Tibial nerve (tissue), 4 donors: ENCODE results near the gene CEACAM1. TPM values are rescaled to one million over a fixed set of nuclear protein-coding genes. Genes with fewer than 3 reads are reported as not detected.

Experiments used
- DNase-seq, 2 donors: peaks; one replicate each; pipeline ENCODE4 v3.0.0-alpha.2; 2019; ENCODE audit warnings: low spot score in 2 of 2
- H3K27ac ChIP-seq, 4 donors: fragments of 200-600 bp; sonication (generic) in 3 of 4; one replicate each; pipeline ENCODE4 v1.5.1; 2017 to 2019; ENCODE audit warnings: mild to moderate bottlenecking in 1 of 4
- H3K27me3 ChIP-seq, 2 donors: fragments of 200-600 bp; sonication (generic) in 1 of 2; one replicate each; pipeline versions ENCODE4 v1.5.1 to v1.6.0; 2017 to 2019
- H3K36me3 ChIP-seq, 3 donors: fragments of 200-600 bp; sonication (generic); one replicate each; pipeline ENCODE4 v1.5.1; 2018 to 2019
- H3K4me1 ChIP-seq, 4 donors: fragments of 200-600 bp; sonication (generic) in 3 of 4; one replicate each; pipeline ENCODE4 v1.5.1; 2017 to 2019
- H3K4me3 ChIP-seq, 4 donors: fragments of 200-600 bp; sonication (generic) in 3 of 4; one replicate each; pipeline ENCODE4 v1.5.1; 2017 to 2019; ENCODE audit warnings: mild to moderate bottlenecking in 1 of 4, moderate library complexity in 1 of 4
- H3K9me3 ChIP-seq, 4 donors: fragments of 200-600 bp; sonication (generic) in 3 of 4; one replicate each; pipeline ENCODE4 v1.5.1; 2017 to 2019
- CTCF ChIP-seq, 5 experiments: fragments of 200-600 bp in 3 of 5; fragments of 450-650 bp in 2 of 5; sonication (generic) in 3 of 5; IDR thresholded peaks; one replicate each; pipeline ENCODE4 v1.5.1; 2016 to 2019; ENCODE audit warnings: antibody characterized with exemption in 5 of 5, mild to moderate bottlenecking in 3 of 5, moderate library complexity in 2 of 5
- EP300 ChIP-seq, 2 donors: sonication (generic); formaldehyde crosslinking; IDR thresholded peaks; one replicate each; pipeline ENCODE4 v1.6.1; 2017; ENCODE audit warnings: antibody characterized with exemption in 2 of 2, mild to moderate bottlenecking in 1 of 2
- POLR2A ChIP-seq, 2 donors: fragments of 450-650 bp; IDR thresholded peaks; one replicate each; pipeline ENCODE4 v1.6.1; 2017; ENCODE audit warnings: antibody characterized with exemption in 2 of 2, mild to moderate bottlenecking in 2 of 2, moderate library complexity in 2 of 2
- WGBS, 2 donors: methylation state at CpG; one replicate each; pipeline ENCODE4 v1.1.5; 2018; 5-methylcytosine and 5-hydroxymethylcytosine counted together
- total RNA-seq, 4 donors: library from RNA; depleted of rRNA; stranded (reverse); fragments of >200 nt; gene quantifications; one replicate each; pipeline ENCODE4 v1.1.0, GENCODE V29; 2016

Gene CEACAM1
- total RNA-seq, 4 donors from 2014 or later: 0.66 TPM; not detected in 3

- peaks cover 0 to 9% (median 0%) of the 10 kb centered on the region in 4 donors for H3K4me1 ChIP-seq
- H3K4me3 ChIP-seq: no peak overlapping the region
- no peaks in the 10 kb centered on the region for H3K36me3 ChIP-seq
- H3K27ac ChIP-seq: no peak overlapping the region
- no peaks in the 10 kb centered on the region for H3K9me3 ChIP-seq
- no peak for TF ChIP-seq CTCF (IDR thresholded peaks at IDR 0.05)
- no peak for TF ChIP-seq POLR2A (IDR thresholded peaks at IDR 0.05)
- TF ChIP-seq EP300 (IDR thresholded peaks at IDR 0.05): no peak
- DNase-seq: no peak
- WGBS, 2 donors: 62 to 66% methylated on average over 2 of the region's 2 CpGs
- H3K27me3 ChIP-seq: no peaks in the 10 kb centered on the region
Measured at GRCh38 chr19:42569193-42569592, 40.9 kb upstream of the CEACAM1 start.

GRCh38 chr19:42568006-42568405 lies 39.7 kb upstream of the CEACAM1 start:
- H3K4me1 ChIP-seq: peaks cover 0 to 18% (median 3%) of the 10 kb centered on the region in 4 donors
- H3K4me3 ChIP-seq: no peak overlapping the region
- no peak overlapping the region for H3K27ac ChIP-seq
- no peaks in the 10 kb centered on the region for H3K27me3 ChIP-seq
- TF ChIP-seq EP300 (IDR thresholded peaks at IDR 0.05): no peak
- TF ChIP-seq POLR2A (IDR thresholded peaks at IDR 0.05): no peak
- TF ChIP-seq CTCF (IDR thresholded peaks at IDR 0.05): no peak
- H3K36me3 ChIP-seq: no peaks in the 10 kb centered on the region
- DNase-seq: no peak
- H3K9me3 ChIP-seq: no peaks in the 10 kb centered on the region
- WGBS, 2 donors: 68% methylated on average over 4 of the region's 4 CpGs

DNA sequence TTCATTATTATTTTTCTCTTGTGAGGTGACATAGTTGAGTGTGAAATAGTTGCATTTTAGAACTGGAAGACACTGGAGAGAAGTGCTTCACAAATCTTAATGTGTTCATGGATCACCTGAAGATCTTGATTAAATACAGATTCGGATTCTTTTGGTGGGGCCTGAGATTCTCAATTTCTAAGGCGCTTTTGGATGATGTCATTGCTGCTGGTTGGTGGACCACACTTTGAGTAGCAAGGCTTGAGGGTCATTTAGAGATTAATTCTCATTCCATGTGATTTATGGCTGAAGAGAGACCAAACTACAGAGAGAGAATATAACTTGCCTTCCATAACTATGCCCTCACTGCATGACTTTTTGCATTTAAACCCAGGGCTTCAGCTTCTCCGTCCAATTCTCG lies 39.3 kb upstream of the CEACAM1 start:
- Histone ChIP-seq H3K27ac (no peak overlapping the region), H3K4me3 (no peak overlapping the region), H3K36me3 (no peaks in the 10 kb centered on the region), H3K4me1 (peaks cover 0 to 18% (median 3%) of the 10 kb centered on the region in 4 donors), H3K9me3 (no peaks in the 10 kb centered on the region), H3K27me3 (no peaks in the 10 kb centered on the region)
- DNase-seq: no peak
- no peak for TF ChIP-seq CTCF (IDR thresholded peaks at IDR 0.05)
- TF ChIP-seq POLR2A (IDR thresholded peaks at IDR 0.05): no peak
- no peak for TF ChIP-seq EP300 (IDR thresholded peaks at IDR 0.05)
- 87 to 89% methylated on average over 4 of the region's 4 CpGs for WGBS, 2 donors

- H3K4me1 ChIP-seq: peaks cover 0 to 18% (median 3%) of the 10 kb centered on the region in 4 donors
- H3K27me3 ChIP-seq: no peaks in the 10 kb centered on the region
- DNase-seq: peak in 1 of 2 donors; percentile 5
- no peak overlapping the region for H3K27ac ChIP-seq
- TF ChIP-seq CTCF (IDR thresholded peaks at IDR 0.05) (peak; percentile 40 to 51 (median 46)), EP300 (IDR thresholded peaks at IDR 0.05) (no peak)
- H3K36me3 ChIP-seq: no peaks in the 10 kb centered on the region
- H3K4me3 ChIP-seq: no peak overlapping the region
- WGBS, 2 donors: 18 to 20% methylated on average over 7 of the region's 7 CpGs
- H3K9me3 ChIP-seq: no peaks in the 10 kb centered on the region
Measured at GRCh38 chr19:42563352-42564210, 35.3 kb upstream of the CEACAM1 start.

GRCh38 chr19:42561512-42561911 lies 33.2 kb upstream of the CEACAM1 start:
- WGBS, 2 donors: 73 to 79% methylated on average over 2 of the region's 2 CpGs

More at GRCh38 chr19:42561512-42561911, 33.2 kb upstream of the CEACAM1 start:
- TF ChIP-seq POLR2A (IDR thresholded peaks at IDR 0.05) (no peak), EP300 (IDR thresholded peaks at IDR 0.05) (no peak), CTCF (IDR thresholded peaks at IDR 0.05) (no peak)
- no peak for DNase-seq
- no peak overlapping the region for H3K4me3 ChIP-seq
- H3K27me3 ChIP-seq: no peaks in the 10 kb centered on the region
- peaks cover 0 to 13% (median 3%) of the 10 kb centered on the region in 4 donors for H3K4me1 ChIP-seq
- no peaks in the 10 kb centered on the region for H3K9me3 ChIP-seq
- no peak overlapping the region for H3K27ac ChIP-seq
- H3K36me3 ChIP-seq: no peaks in the 10 kb centered on the region
